IMR-90 (cell line): ENCODE measurements around the gene MAPRE2. TPM values are rescaled to one million over a fixed set of nuclear protein-coding genes. Genes with fewer than 3 reads are reported as not detected.

ENCODE experiments used
- ATAC-seq: fragments of 200-7000 bp; cut with Tn5 transposase; 2 replicates; pipeline ENCODE4 v1.9.1; 2020; ENCODE audit warnings: low read depth, mild to moderate bottlenecking, moderate library complexity
- BruUV-seq: library from RNA; stranded (reverse); fragments of 400-500 nt; replicated peaks from 2 replicates; lab custom pipeline; 2021; lab: Mats Ljungman, UMichigan
- CTCF ChIA-PET: fragments of 300-600 bp; formaldehyde crosslinking; extraction: SDS; loops from one replicate; lab custom pipeline; 2021; ENCODE audit warnings: antibody characterized with exemption; lab: Yijun Ruan, JAX
- POLR2A ChIA-PET: fragments of 300-600 bp; sonication (Branson Sonifier 250); formaldehyde crosslinking; loops from one replicate; lab custom pipeline; 2022; ENCODE audit warnings: antibody characterized with exemption; ENCODE audit not compliant: unreplicated experiment; lab: Charles Lee
- DNase-seq: peaks from one replicate; pipeline ENCODE4 v3.0.0; 2013
- H2AFZ ChIP-seq: replicated peaks from 2 replicates; pipeline ENCODE3; 2013; ENCODE audit warnings: low read length, mild to moderate bottlenecking; ENCODE audit not compliant: poor library complexity
- H2AK5ac ChIP-seq: 2 replicates; pipeline ENCODE4 v1.6.1; 2013; ENCODE audit warnings: low read depth, low read length, inconsistent platforms
- H2AK9ac ChIP-seq: replicated peaks from 2 replicates; pipeline ENCODE3; 2013; ENCODE audit warnings: mild to moderate bottlenecking, low read depth, low read length, moderate library complexity; ENCODE audit not compliant: poor library complexity
- H2BK120ac ChIP-seq: 2 replicates; pipeline ENCODE4 v1.6.1; 2013; ENCODE audit warnings: low read depth, low read length, inconsistent platforms
- H2BK15ac ChIP-seq: 3 replicates; pipeline ENCODE4 v1.6.1; 2013; ENCODE audit warnings: low read depth, low read length, inconsistent platforms
- H2BK20ac ChIP-seq: 2 replicates; pipeline ENCODE4 v1.6.1; 2013; ENCODE audit warnings: low read depth, mild to moderate bottlenecking, inconsistent platforms, low read length, moderate library complexity
- H2BK5ac ChIP-seq: 2 replicates; pipeline ENCODE4 v1.6.1; 2013; ENCODE audit warnings: mild to moderate bottlenecking, low read depth, low read length, inconsistent platforms; ENCODE audit not compliant: poor library complexity, severe bottlenecking
- H3K14ac ChIP-seq: replicated peaks from 2 replicates; pipeline ENCODE4 v1.6.1; 2013; ENCODE audit warnings: low read depth, low read length, inconsistent platforms
- H3K18ac ChIP-seq: 2 replicates; pipeline ENCODE4 v1.6.1; 2013; ENCODE audit warnings: low read depth, low read length, control low read depth
- H3K23ac ChIP-seq: 2 replicates; pipeline ENCODE4 v1.6.1; 2013; ENCODE audit warnings: low read depth, low read length, inconsistent platforms
- H3K27ac ChIP-seq: 2 replicates; pipeline ENCODE4 v1.5.1; 2013; ENCODE audit warnings: mild to moderate bottlenecking, control low read depth, low read length; ENCODE audit not compliant: insufficient read depth
- H3K27me3 ChIP-seq: 2 replicates; pipeline ENCODE4 v1.6.1; 2013; ENCODE audit warnings: low read length; ENCODE audit not compliant: control insufficient read depth, insufficient read depth
- H3K36me3 ChIP-seq: 2 replicates; pipeline ENCODE4 v1.6.1; 2013; ENCODE audit warnings: low read length, mixed read lengths; ENCODE audit not compliant: control insufficient read depth, insufficient read depth
- H3K4ac ChIP-seq: 2 replicates; pipeline ENCODE4 v1.6.1; 2013; ENCODE audit warnings: low read depth, low read length, inconsistent platforms
- H3K4me1 ChIP-seq: 2 replicates; pipeline ENCODE4 v1.6.1; 2013; ENCODE audit warnings: low read length, mixed read lengths; ENCODE audit not compliant: control insufficient read depth, insufficient read depth
- H3K4me2 ChIP-seq: 2 replicates; pipeline ENCODE4 v1.6.1; 2013; ENCODE audit warnings: low read depth, mild to moderate bottlenecking, control low read depth, low read length, moderate library complexity
- H3K4me3 ChIP-seq: 2 replicates; pipeline ENCODE4 v1.5.1; 2013; ENCODE audit warnings: low read depth, mild to moderate bottlenecking, control low read depth, low read length, moderate library complexity; ENCODE audit not compliant: insufficient read depth
- H3K56ac ChIP-seq: 2 replicates; pipeline ENCODE4 v1.6.1; 2013; ENCODE audit warnings: low read length, inconsistent platforms; ENCODE audit not compliant: insufficient read depth; ENCODE audit errors: extremely low read depth
- H3K79me1 ChIP-seq, 2 experiments: 2 replicates each; pipeline ENCODE4 v1.6.1; 2013; ENCODE audit warnings: low read length in 2 of 2, inconsistent platforms in 1 of 2, low read depth in 1 of 2
- H3K9ac ChIP-seq: 2 replicates; pipeline ENCODE4 v1.6.1; 2013; ENCODE audit warnings: low read depth, low read length, control low read depth
- H3K9me1 ChIP-seq: 2 replicates; pipeline ENCODE4 v1.6.1; 2013; ENCODE audit warnings: low read length, inconsistent platforms; ENCODE audit not compliant: insufficient read depth
- H3K9me3 ChIP-seq: 2 replicates; pipeline ENCODE4 v1.6.1; 2013; ENCODE audit warnings: low read length; ENCODE audit not compliant: control insufficient read depth, insufficient read depth
- H4K20me1 ChIP-seq: 2 replicates; pipeline ENCODE4 v1.6.1; 2013; ENCODE audit warnings: low read length, inconsistent platforms; ENCODE audit not compliant: insufficient read depth
- H4K5ac ChIP-seq: 2 replicates; pipeline ENCODE4 v1.6.1; 2013; ENCODE audit warnings: mild to moderate bottlenecking, low read depth, low read length, control low read depth
- H4K8ac ChIP-seq, 2 experiments: 2 replicates each; pipeline ENCODE4 v1.6.1; 2013; ENCODE audit warnings: low read depth in 2 of 2, low read length in 2 of 2, control low read depth in 1 of 2, inconsistent platforms in 1 of 2
- H4K91ac ChIP-seq: 2 replicates; pipeline ENCODE4 v1.6.1; 2013; ENCODE audit warnings: low read depth, low read length, inconsistent platforms; ENCODE audit not compliant: insufficient read depth
- CHD1 ChIP-seq: IDR thresholded peaks from 2 replicates; pipeline ENCODE4 v1.6.1; 2012; ENCODE audit warnings: low read depth, low read length, improper control_type of control experiment
- ELK1 ChIP-seq: fragments of 150-350 bp; IDR thresholded peaks from 2 replicates; pipeline ENCODE4 v1.6.1; 2016; ENCODE audit warnings: low read depth, mild to moderate bottlenecking, low read length, moderate library complexity, borderline replicate concordance
- MAZ ChIP-seq: IDR thresholded peaks from 2 replicates; pipeline ENCODE4 v1.6.1; 2012; ENCODE audit warnings: low read depth, mild to moderate bottlenecking, low read length, improper control_type of control experiment, moderate library complexity, borderline replicate concordance
- MXI1 ChIP-seq: IDR thresholded peaks from 2 replicates; pipeline ENCODE4 v1.6.1; 2012; ENCODE audit warnings: low read depth, mild to moderate bottlenecking, low read length, moderate library complexity, borderline replicate concordance
- NFE2L2 ChIP-seq: fragments of 150-350 bp; IDR thresholded peaks from 2 replicates; pipeline ENCODE4 v1.6.1; 2016; ENCODE audit warnings: low read depth, mild to moderate bottlenecking, low read length
- POLR2A ChIP-seq: IDR thresholded peaks from 2 replicates; pipeline ENCODE4 v1.6.1; 2012; ENCODE audit warnings: mild to moderate bottlenecking, low read depth, low read length
- RAD21 ChIP-seq: IDR thresholded peaks from 2 replicates; pipeline ENCODE4 v1.6.1; 2012; ENCODE audit warnings: low read length, improper control_type of control experiment
- RFX5 ChIP-seq: IDR thresholded peaks from 2 replicates; pipeline ENCODE4 v1.8.0; 2012; ENCODE audit warnings: low read depth, mild to moderate bottlenecking, low read length, moderate library complexity
- WGBS, 2 experiments: methylation state at CpG; one replicate each; pipeline versions ENCODE4 v1.1.5 to v1.1.7; 2013; ENCODE audit warnings: missing lambda C conversion rate in 2 of 2; ENCODE audit not compliant: insufficient read length in 1 of 2; ENCODE audit errors: extremely low coverage in 2 of 2; 5-methylcytosine and 5-hydroxymethylcytosine counted together
- dilution Hi-C: fragments of 300-500 bp; cut with HindIII; formaldehyde crosslinking; loops from one replicate; pipeline ENCODE4 v1.14.3; 2018; ENCODE audit warnings: low sequenced_read_pairs; ENCODE audit not compliant: unreplicated experiment
- in situ Hi-C: fragments of 300-500 bp; cut with MboI; formaldehyde crosslinking; loops from 3 replicates; pipeline ENCODE4 v1.14.3; 2019; ENCODE audit warnings: low sequenced_read_pairs, inconsistent platforms, mixed read lengths
- intact Hi-C: fragments of 100-400 bp; cut with micrococcal nuclease; formaldehyde crosslinking; loops from 2 replicates; pipeline ENCODE4 v1.10.0; 2022
- polyA plus RNA-seq, 3 experiments: library from polyadenylated mRNA; depleted of rRNA; stranded (reverse); fragments of >200 nt; gene quantifications; 2 replicates each; pipeline ENCODE4 v1.2.3, GENCODE V29; 2012; ENCODE audit warnings: low replicate concordance in 1 of 3
- total RNA-seq: library from RNA; depleted of rRNA; stranded (reverse); fragments of >200 nt; gene quantifications from 2 replicates; pipeline ENCODE4 v1.2.3, GENCODE V29; 2012
- TF ChIP-seq, protein P1 (sequence below): conservative IDR thresholded peaks from 2 replicates; pipeline ENCODE4 v1.5.1; 2012; ENCODE audit warnings: mild to moderate bottlenecking, low read depth, low read length, improper control_type of control experiment

Gene MAPRE2
- total and polyA plus RNA-seq, 2 of the 4 experiments (the other 2 are of a cell fraction): 19.6 to 23.8 TPM

- no peak for TF ChIP-seq ELK1
- no peak for TF ChIP-seq POLR2A
- TF ChIP-seq, protein P1, sequence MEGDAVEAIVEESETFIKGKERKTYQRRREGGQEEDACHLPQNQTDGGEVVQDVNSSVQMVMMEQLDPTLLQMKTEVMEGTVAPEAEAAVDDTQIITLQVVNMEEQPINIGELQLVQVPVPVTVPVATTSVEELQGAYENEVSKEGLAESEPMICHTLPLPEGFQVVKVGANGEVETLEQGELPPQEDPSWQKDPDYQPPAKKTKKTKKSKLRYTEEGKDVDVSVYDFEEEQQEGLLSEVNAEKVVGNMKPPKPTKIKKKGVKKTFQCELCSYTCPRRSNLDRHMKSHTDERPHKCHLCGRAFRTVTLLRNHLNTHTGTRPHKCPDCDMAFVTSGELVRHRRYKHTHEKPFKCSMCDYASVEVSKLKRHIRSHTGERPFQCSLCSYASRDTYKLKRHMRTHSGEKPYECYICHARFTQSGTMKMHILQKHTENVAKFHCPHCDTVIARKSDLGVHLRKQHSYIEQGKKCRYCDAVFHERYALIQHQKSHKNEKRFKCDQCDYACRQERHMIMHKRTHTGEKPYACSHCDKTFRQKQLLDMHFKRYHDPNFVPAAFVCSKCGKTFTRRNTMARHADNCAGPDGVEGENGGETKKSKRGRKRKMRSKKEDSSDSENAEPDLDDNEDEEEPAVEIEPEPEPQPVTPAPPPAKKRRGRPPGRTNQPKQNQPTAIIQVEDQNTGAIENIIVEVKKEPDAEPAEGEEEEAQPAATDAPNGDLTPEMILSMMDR: no peak
- TF ChIP-seq NFE2L2: no peak
- no peak for TF ChIP-seq RAD21
- TF ChIP-seq MXI1: no peak
- no peak for TF ChIP-seq RFX5
- TF ChIP-seq MAZ: no peak
- TF ChIP-seq CHD1: no peak
- Histone ChIP-seq H2AK9ac (no peak overlapping the region), H2BK5ac (no peak overlapping the region), H4K8ac (no peak overlapping the region), H2BK120ac (no peak overlapping the region), H3K18ac (no peak overlapping the region), H3K9me3 (no peaks in the 10 kb centered on the region), H3K56ac (no peak overlapping the region), H2BK20ac (no peak overlapping the region), H3K4me3 (no peak overlapping the region), H3K36me3 (no peaks in the 10 kb centered on the region), H3K4me2 (no peak overlapping the region), H3K27ac (no peak overlapping the region), H2AFZ (no peak overlapping the region), H3K23ac (no peak overlapping the region), H2AK5ac (no peak overlapping the region), H3K9me1 (0 out of 2 replicates have a peak, but pooled peaks cover 3% of the 10 kb centered on the region), H3K9ac (no peak overlapping the region), H3K14ac (no peak overlapping the region), H4K91ac (no peak overlapping the region), H4K20me1 (no peaks in the 10 kb centered on the region), H3K4ac (no peak overlapping the region), H2BK15ac (no peak overlapping the region), H3K4me1 (peaks cover 3% of the 10 kb centered on the region; the same call in 1 of the 2 replicates), H4K5ac (no peak overlapping the region), H3K27me3 (no peaks in the 10 kb centered on the region), H3K79me1 (peaks cover 0 to 38% of the 10 kb centered on the region in 2 experiments; a peak in 3 of 4 replicates)
- no TSS peak for BruUV-seq
- POLR2A ChIA-PET: no interaction called here
- intact Hi-C loops (loop anchor here (5.0 kb wide), 1 partner anchor 66 kb away; no protein-coding TSS in a partner anchor), dilution Hi-C loops (no loop called here), in situ Hi-C loops (no loop called here)
- CTCF ChIA-PET: no interaction called here
- WGBS, 2 experiments: no CpG with 5 or more reads among the region's 5 CpGs
- ATAC-seq (no peak), DNase-seq (no peak)
Observed at GRCh38 chr18:35043207-35043606, 2.0 kb downstream of the MAPRE2 start.
